SK-N-SH (cell line): ENCODE measurements around the gene HCN4.

ENCODE experiments used
- CTCF ChIP-seq: fragments of 200-600 bp; sonication (generic); IDR thresholded peaks from 2 replicates; pipeline ENCODE4 v1.6.1; 2017; ENCODE audit warnings: antibody characterized with exemption, mild to moderate bottlenecking, moderate library complexity
- EP300 ChIP-seq, 2 experiments: IDR thresholded peaks; 2 replicates each; pipeline versions ENCODE4 v1.4.0 to v1.6.1; 2012; ENCODE audit warnings: borderline replicate concordance in 1 of 2, low read depth in 1 of 2, low read length in 1 of 2
- RAD21 ChIP-seq: IDR thresholded peaks from 2 replicates; pipeline ENCODE4 v1.6.1; 2012; ENCODE audit warnings: mild to moderate bottlenecking, low read length
- RCOR1 ChIP-seq: fragments of 150-350 bp; IDR thresholded peaks from 2 replicates; pipeline ENCODE4 v1.6.1; 2017; ENCODE audit warnings: antibody characterized with exemption, low read length
- TAF1 ChIP-seq: IDR thresholded peaks from 2 replicates; pipeline ENCODE4 v1.6.1; 2012; ENCODE audit warnings: low read depth, mild to moderate bottlenecking, low read length, moderate library complexity, borderline replicate concordance
- TF ChIP-seq, protein P1 (sequence below): IDR thresholded peaks from 2 replicates; pipeline ENCODE4 v1.4.0; 2012; ENCODE audit warnings: low read depth
- TF ChIP-seq, protein P2 (sequence below): IDR thresholded peaks from 2 replicates; pipeline ENCODE4 v1.6.1; 2012; ENCODE audit warnings: mild to moderate bottlenecking, low read depth, low read length, moderate library complexity

DNA sequence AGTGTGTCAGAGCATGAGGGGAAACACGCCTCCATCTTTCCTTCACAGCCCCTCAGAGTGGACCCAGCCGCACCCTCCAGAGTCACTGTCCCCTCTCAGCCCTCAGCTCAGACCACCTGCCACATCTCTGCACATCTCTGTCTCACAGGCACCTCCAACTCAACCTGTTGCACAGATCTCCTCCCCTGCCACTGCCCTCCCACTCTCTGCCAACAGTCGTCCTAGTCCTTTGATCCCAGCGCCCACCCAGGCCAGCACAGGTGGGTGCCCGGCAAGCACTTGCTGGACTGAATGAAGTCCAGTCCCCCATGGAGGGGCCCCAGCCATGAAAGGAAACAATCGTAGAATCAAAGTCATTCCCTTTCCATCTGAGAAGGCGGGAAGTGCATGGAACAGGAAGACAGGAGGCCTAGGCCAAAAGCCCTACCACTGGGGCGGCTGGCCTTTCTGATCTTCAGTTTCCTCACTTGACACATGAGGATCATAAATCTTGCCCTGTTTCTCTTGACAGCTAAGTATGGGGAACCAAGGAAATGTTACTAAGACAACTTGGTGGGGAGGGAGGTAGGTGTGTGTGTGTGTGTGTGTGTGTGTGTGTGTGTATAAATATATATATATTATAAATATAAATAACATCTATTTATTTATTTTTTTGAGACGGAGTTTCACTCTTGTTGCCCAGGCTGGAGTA, 28.1 kb downstream of the HCN4 start:
- TF ChIP-seq CTCF (no peak), EP300 (IDR thresholded peaks at IDR 0.05; ENCODE audit: borderline replicate concordance in 1 of 2, low read depth in 1 of 2, low read length in 1 of 2) (no peak), RCOR1 (no peak), TAF1 (no peak), RAD21 (no peak)
- TF ChIP-seq, protein P1, sequence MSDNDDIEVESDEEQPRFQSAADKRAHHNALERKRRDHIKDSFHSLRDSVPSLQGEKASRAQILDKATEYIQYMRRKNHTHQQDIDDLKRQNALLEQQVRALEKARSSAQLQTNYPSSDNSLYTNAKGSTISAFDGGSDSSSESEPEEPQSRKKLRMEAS: no peak
- TF ChIP-seq, protein P2, sequence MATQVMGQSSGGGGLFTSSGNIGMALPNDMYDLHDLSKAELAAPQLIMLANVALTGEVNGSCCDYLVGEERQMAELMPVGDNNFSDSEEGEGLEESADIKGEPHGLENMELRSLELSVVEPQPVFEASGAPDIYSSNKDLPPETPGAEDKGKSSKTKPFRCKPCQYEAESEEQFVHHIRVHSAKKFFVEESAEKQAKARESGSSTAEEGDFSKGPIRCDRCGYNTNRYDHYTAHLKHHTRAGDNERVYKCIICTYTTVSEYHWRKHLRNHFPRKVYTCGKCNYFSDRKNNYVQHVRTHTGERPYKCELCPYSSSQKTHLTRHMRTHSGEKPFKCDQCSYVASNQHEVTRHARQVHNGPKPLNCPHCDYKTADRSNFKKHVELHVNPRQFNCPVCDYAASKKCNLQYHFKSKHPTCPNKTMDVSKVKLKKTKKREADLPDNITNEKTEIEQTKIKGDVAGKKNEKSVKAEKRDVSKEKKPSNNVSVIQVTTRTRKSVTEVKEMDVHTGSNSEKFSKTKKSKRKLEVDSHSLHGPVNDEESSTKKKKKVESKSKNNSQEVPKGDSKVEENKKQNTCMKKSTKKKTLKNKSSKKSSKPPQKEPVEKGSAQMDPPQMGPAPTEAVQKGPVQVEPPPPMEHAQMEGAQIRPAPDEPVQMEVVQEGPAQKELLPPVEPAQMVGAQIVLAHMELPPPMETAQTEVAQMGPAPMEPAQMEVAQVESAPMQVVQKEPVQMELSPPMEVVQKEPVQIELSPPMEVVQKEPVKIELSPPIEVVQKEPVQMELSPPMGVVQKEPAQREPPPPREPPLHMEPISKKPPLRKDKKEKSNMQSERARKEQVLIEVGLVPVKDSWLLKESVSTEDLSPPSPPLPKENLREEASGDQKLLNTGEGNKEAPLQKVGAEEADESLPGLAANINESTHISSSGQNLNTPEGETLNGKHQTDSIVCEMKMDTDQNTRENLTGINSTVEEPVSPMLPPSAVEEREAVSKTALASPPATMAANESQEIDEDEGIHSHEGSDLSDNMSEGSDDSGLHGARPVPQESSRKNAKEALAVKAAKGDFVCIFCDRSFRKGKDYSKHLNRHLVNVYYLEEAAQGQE: no peak
